Loucy (cell line): ENCODE measurements around the gene GIMAP2.

ENCODE experiments used
- EZH2phosphoT487 ChIP-seq: fragments of 200-600 bp; IDR thresholded peaks from 2 replicates; pipeline ENCODE4 v1.6.1; 2018; ENCODE audit warnings: antibody characterized with exemption, mild to moderate bottlenecking, moderate library complexity, borderline replicate concordance
- TF ChIP-seq, protein P1 (sequence below): fragments of 200-600 bp; sonication (generic); conservative IDR thresholded peaks from 2 replicates; pipeline ENCODE4 v1.5.1; 2014; ENCODE audit warnings: mild to moderate bottlenecking, antibody characterized with exemption, low read length

- TF ChIP-seq, protein P1, sequence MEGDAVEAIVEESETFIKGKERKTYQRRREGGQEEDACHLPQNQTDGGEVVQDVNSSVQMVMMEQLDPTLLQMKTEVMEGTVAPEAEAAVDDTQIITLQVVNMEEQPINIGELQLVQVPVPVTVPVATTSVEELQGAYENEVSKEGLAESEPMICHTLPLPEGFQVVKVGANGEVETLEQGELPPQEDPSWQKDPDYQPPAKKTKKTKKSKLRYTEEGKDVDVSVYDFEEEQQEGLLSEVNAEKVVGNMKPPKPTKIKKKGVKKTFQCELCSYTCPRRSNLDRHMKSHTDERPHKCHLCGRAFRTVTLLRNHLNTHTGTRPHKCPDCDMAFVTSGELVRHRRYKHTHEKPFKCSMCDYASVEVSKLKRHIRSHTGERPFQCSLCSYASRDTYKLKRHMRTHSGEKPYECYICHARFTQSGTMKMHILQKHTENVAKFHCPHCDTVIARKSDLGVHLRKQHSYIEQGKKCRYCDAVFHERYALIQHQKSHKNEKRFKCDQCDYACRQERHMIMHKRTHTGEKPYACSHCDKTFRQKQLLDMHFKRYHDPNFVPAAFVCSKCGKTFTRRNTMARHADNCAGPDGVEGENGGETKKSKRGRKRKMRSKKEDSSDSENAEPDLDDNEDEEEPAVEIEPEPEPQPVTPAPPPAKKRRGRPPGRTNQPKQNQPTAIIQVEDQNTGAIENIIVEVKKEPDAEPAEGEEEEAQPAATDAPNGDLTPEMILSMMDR, result no peak
- no peak for TF ChIP-seq EZH2phosphoT487
Measured at GRCh38 chr7:150719436-150719835, 33.9 kb downstream of the GIMAP2 start.
